ENCODE results near the gene MMAB.

MMAB gene

DNA sequence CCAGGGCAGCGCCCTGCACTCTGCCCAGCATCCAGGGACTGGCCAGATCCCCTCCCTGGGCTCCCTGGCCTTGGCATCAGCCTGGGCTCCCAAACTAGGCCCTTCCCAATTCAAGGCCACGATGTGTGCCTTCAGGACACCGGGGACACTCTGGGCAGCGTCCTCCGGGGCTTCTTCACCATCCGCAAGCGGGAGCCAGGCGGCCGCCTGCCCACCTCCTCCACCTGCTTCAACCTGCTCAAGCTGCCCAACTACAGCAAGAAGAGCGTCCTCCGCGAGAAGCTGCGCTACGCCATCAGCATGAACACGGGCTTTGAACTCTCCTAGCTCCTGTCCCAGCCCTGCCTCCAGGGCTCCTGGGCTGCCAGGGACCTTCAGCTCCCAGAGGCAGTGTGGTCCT, 38.8 kb downstream of the MMAB start:
- DNase-seq: no peak
- no peaks in the 10 kb centered on the region for H3K9me3 ChIP-seq (ENCODE audit: control insufficient read depth, low read length)
- no peak overlapping the region for H3K27ac ChIP-seq (ENCODE audit: insufficient read depth, low read length, poor library complexity, severe bottlenecking)
- no peaks in the 10 kb centered on the region for H3K27me3 ChIP-seq (replicated peaks; ENCODE audit: control insufficient read depth, insufficient read depth, low read length, poor library complexity, severe bottlenecking)
- no peaks in the 10 kb centered on the region for H3K4me1 ChIP-seq (ENCODE audit: control insufficient read depth, insufficient read depth, low read length, poor library complexity, severe bottlenecking)
- no peak overlapping the region for H3K4me3 ChIP-seq (ENCODE audit: insufficient read depth, low read depth, low read length, poor library complexity, severe bottlenecking)
- H3K36me3 ChIP-seq (ENCODE audit: control insufficient read depth, insufficient read depth, low read length): peaks cover 31% of the 10 kb centered on the region

DNA sequence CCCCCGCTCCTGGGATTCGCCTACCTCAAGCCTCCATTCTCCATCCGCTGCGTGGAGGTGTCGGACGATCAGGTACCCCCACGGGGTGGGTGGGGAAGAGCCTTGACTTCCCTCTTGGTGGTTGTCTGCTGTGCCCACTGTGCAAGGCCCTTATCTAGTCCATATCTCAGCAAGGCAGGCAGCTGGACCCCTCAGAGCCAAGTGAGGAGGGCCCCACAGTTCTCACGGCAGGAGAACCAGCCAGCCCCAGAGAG, 39.9 kb downstream of the MMAB start:
- H3K27me3 ChIP-seq (replicated peaks; ENCODE audit: control insufficient read depth, insufficient read depth, low read length, poor library complexity, severe bottlenecking): no peaks in the 10 kb centered on the region
- H3K9me3 ChIP-seq (ENCODE audit: control insufficient read depth, low read length): no peaks in the 10 kb centered on the region
- peaks cover 37% of the 10 kb centered on the region for H3K36me3 ChIP-seq (ENCODE audit: control insufficient read depth, insufficient read depth, low read length)
- no peaks in the 10 kb centered on the region for H3K4me1 ChIP-seq (ENCODE audit: control insufficient read depth, insufficient read depth, low read length, poor library complexity, severe bottlenecking)
- no peak overlapping the region for H3K4me3 ChIP-seq (ENCODE audit: insufficient read depth, low read depth, low read length, poor library complexity, severe bottlenecking)
- no peak overlapping the region for H3K27ac ChIP-seq (ENCODE audit: insufficient read depth, low read length, poor library complexity, severe bottlenecking)
- no peak for DNase-seq

DNA sequence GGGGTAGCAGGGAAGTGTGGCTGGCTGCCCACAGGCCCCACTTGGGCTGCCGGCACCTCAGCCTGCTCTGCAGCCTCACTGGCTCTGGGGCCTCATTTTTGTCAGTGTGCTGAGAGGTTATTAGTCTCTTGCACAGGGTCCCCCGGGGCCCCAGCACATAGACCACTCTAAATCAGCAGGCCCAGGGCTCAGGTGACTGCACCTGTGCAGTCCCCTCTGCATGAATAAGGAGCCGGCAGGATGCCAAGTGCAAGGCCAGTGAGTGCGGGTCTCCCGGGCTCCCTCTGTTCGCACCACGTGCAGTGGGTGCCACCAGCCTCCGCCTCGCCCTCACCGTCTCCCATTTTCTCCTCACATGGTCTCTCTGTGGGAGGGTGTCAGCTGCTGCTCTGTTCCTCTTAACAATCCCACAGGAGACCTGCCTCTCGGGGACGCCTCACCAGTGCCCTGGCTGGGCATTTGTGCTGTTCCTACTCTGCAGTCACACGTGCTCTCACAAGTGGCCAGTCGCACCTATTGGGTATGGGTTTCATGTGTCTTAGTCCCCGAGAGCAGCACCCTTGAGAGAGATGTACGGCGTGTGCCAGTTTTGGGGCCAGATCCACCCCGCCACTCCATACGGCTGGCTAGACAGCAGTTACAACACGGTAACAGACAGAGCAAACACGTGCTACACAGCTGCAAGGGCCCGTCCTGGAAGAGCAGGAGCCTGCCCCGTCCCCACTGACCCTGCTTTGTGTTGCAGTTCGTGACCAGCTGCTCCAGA, 40.4 kb downstream of the MMAB start:
- no peaks in the 10 kb centered on the region for H3K4me1 ChIP-seq (ENCODE audit: control insufficient read depth, insufficient read depth, low read length, poor library complexity, severe bottlenecking)
- H3K36me3 ChIP-seq (ENCODE audit: control insufficient read depth, insufficient read depth, low read length): peaks cover 37% of the 10 kb centered on the region
- no peak for DNase-seq
- no peak overlapping the region for H3K4me3 ChIP-seq (ENCODE audit: insufficient read depth, low read depth, low read length, poor library complexity, severe bottlenecking)
- H3K27me3 ChIP-seq (replicated peaks; ENCODE audit: control insufficient read depth, insufficient read depth, low read length, poor library complexity, severe bottlenecking): no peaks in the 10 kb centered on the region
- no peaks in the 10 kb centered on the region for H3K9me3 ChIP-seq (ENCODE audit: control insufficient read depth, low read length)
- no peak overlapping the region for H3K27ac ChIP-seq (ENCODE audit: insufficient read depth, low read length, poor library complexity, severe bottlenecking)

DNA sequence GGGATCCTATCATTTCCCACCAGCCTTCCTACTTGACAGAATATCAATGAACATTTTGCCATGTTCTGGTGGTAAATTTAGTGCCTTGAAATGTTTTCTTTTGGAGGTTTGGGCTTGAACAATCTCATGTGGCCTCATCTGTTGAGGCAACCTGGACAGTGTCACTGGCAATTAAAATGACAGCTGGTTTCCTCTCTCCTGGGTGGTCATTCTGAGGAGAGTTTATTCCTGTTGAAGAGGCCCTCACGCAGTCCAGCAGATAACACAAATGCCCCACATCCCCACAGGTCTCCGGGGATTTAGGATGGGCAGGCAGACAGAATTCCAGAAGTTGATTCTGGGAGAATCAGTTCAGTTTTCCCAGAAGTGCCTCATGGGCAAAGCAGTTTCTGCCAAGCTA, 41.9 kb downstream of the MMAB start:
- DNase-seq: no peak
- H3K27ac ChIP-seq (ENCODE audit: insufficient read depth, low read length, poor library complexity, severe bottlenecking): no peak overlapping the region
- no peaks in the 10 kb centered on the region for H3K4me1 ChIP-seq (ENCODE audit: control insufficient read depth, insufficient read depth, low read length, poor library complexity, severe bottlenecking)
- no peak overlapping the region for H3K4me3 ChIP-seq (ENCODE audit: insufficient read depth, low read depth, low read length, poor library complexity, severe bottlenecking)
- H3K36me3 ChIP-seq (ENCODE audit: control insufficient read depth, insufficient read depth, low read length): peaks cover 48% of the 10 kb centered on the region
- no peaks in the 10 kb centered on the region for H3K9me3 ChIP-seq (ENCODE audit: control insufficient read depth, low read length)
- no peaks in the 10 kb centered on the region for H3K27me3 ChIP-seq (replicated peaks; ENCODE audit: control insufficient read depth, insufficient read depth, low read length, poor library complexity, severe bottlenecking)

DNA sequence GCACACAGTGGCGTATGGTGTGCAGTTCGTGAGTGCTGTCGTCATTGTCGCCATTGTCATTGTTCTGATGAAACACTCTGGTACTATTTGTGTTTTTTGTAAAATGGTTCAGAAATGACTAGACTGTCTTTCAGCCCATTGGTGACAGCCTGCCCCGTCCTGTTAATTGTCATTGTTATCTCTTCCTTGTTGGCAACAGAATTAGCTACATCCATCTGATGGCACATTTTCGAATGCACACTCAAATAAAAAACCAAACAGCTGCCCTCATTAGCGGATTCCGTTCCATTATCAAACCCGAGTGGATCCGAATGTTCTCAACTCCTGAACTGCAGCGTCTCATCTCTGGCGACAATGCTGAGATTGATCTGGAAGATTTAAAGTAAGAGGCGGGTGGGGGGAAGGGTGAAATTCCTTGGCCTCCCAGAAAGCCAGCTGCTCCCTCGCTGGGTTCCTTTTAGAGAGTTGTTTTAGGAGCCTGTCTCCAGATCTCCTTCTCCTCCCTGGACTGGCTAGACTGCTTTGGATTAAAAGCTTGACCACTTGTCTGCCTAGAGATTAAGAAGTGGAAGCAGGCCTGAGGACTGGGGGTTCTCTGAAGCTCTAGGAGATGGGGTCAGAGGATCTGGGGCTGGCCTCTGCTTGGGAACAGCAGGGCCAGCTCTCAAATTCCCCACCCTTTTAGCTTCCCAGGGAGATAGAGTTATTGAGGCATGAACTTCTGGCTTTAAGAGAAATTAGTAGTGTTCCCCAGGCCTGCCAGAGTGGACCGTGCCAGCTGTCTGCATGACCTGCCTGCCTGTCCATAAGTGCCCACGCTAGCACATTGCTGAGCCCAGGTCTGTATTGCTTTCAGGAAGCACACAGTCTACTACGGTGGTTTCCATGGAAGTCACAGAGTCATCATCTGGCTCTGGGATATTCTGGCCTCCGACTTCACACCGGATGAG, 43.3 kb downstream of the MMAB start:
- Histone ChIP-seq H3K4me3 (ENCODE audit: insufficient read depth, low read depth, low read length, poor library complexity, severe bottlenecking) (no peak overlapping the region), H3K27me3 (replicated peaks; ENCODE audit: control insufficient read depth, insufficient read depth, low read length, poor library complexity, severe bottlenecking) (no peaks in the 10 kb centered on the region), H3K9me3 (ENCODE audit: control insufficient read depth, low read length) (no peaks in the 10 kb centered on the region), H3K27ac (ENCODE audit: insufficient read depth, low read length, poor library complexity, severe bottlenecking) (no peak overlapping the region), H3K4me1 (ENCODE audit: control insufficient read depth, insufficient read depth, low read length, poor library complexity, severe bottlenecking) (no peaks in the 10 kb centered on the region), H3K36me3 (ENCODE audit: control insufficient read depth, insufficient read depth, low read length) (peaks cover 56% of the 10 kb centered on the region)
- no peak for DNase-seq

DNA sequence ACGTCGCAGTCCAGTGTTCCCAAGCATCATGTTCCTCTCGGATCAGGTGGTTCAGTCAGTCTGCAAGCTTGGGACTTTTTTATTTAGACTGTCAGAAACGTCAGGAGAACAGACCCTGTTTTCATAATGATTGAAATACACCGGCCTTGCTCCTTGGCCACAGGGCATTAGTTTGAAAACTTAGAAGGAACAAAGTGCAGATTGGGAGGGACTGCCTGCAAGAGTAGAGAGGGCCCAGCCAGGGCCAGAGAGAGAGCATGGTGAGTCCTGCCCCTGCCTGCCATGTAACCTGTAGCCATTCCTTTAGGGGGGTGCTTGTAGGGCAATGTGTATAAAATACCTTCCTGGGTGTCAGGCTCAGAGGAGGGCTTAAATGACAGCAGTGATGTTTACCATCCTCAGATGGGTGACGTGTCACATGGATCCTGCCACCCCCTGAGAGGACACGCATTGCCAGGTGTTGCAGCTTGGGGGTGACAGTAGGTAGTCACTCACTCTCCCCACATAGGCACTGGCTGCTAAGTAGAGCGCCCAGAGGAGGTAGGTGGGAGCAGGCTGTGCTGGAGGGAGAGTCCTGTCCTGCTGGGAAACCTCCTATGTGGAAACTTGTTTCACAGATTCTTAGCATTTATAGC, 45.7 kb downstream of the MMAB start:
- Histone ChIP-seq H3K4me3 (ENCODE audit: insufficient read depth, low read depth, low read length, poor library complexity, severe bottlenecking) (no peak overlapping the region), H3K36me3 (ENCODE audit: control insufficient read depth, insufficient read depth, low read length) (peaks cover 69% of the 10 kb centered on the region), H3K27ac (ENCODE audit: insufficient read depth, low read length, poor library complexity, severe bottlenecking) (no peak overlapping the region), H3K9me3 (ENCODE audit: control insufficient read depth, low read length) (no peaks in the 10 kb centered on the region), H3K27me3 (replicated peaks; ENCODE audit: control insufficient read depth, insufficient read depth, low read length, poor library complexity, severe bottlenecking) (no peaks in the 10 kb centered on the region), H3K4me1 (ENCODE audit: control insufficient read depth, insufficient read depth, low read length, poor library complexity, severe bottlenecking) (no peaks in the 10 kb centered on the region)
- no peak for DNase-seq

DNA sequence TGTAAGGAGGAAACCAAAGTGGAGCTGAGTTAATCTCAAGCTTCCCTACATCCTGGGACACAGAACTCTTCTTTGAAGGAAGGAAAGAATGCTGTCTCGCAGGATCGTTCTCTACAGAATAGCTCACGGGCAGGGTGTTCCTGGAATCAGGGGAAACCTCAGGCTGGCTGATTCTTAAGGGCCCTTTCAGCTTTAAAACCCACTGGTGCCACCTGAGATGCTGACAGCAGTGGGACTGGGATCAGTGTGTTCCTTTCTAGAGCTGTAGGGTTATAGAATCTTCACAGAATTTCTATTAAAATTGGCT, 48.1 kb downstream of the MMAB start:
- no peak for DNase-seq
- no peaks in the 10 kb centered on the region for H3K9me3 ChIP-seq (ENCODE audit: control insufficient read depth, low read length)
- no peaks in the 10 kb centered on the region for H3K4me1 ChIP-seq (ENCODE audit: control insufficient read depth, insufficient read depth, low read length, poor library complexity, severe bottlenecking)
- H3K4me3 ChIP-seq (ENCODE audit: insufficient read depth, low read depth, low read length, poor library complexity, severe bottlenecking): no peak overlapping the region
- H3K36me3 ChIP-seq (ENCODE audit: control insufficient read depth, insufficient read depth, low read length): peaks cover 78% of the 10 kb centered on the region
- no peaks in the 10 kb centered on the region for H3K27me3 ChIP-seq (replicated peaks; ENCODE audit: control insufficient read depth, insufficient read depth, low read length, poor library complexity, severe bottlenecking)
- H3K27ac ChIP-seq (ENCODE audit: insufficient read depth, low read length, poor library complexity, severe bottlenecking): no peak overlapping the region

DNA sequence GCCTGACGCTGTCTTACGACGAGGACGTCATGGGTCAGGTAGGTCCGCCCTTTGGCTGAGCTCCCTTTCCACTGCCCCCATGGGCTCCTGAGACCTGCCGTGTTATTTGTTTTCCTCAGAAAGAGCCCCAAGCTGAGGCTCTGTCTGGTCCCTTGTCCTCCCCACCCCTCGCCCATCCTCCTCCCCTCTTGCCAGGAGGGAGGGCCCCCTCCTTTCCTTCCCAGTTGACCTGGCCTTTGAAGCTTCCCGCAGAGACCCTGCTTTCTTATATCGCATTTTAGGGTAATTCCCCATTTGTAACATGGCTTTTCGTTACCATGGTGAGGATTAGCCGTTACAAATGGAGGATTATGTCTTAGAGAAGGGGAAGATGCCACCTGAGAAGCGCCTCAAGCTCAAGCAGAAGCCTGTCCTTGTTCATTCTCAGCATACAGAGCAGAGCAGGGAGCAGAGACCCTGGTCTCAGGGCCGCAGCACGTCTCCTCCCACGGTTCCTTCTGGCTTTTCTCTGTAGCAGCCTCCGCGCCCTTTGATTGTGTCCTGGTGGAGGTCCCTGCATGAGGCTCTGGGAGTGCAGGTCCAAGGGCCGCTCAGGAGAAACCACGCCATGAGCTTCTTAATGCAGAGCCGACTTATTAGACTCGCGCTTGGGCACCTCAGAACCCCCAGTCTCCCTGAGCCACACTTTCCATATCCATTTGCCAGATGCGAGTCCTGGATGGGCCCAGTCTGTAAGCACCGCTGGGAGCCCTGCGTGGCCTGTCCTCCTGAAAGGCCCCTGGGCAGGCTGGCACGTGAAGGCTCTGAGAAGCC, 48.6 kb downstream of the MMAB start:
- H3K27me3 ChIP-seq (replicated peaks; ENCODE audit: control insufficient read depth, insufficient read depth, low read length, poor library complexity, severe bottlenecking): no peaks in the 10 kb centered on the region
- H3K27ac ChIP-seq (ENCODE audit: insufficient read depth, low read length, poor library complexity, severe bottlenecking): no peak overlapping the region
- DNase-seq: no peak
- no peak overlapping the region for H3K4me3 ChIP-seq (ENCODE audit: insufficient read depth, low read depth, low read length, poor library complexity, severe bottlenecking)
- peaks cover 78% of the 10 kb centered on the region for H3K36me3 ChIP-seq (ENCODE audit: control insufficient read depth, insufficient read depth, low read length)
- H3K9me3 ChIP-seq (ENCODE audit: control insufficient read depth, low read length): no peaks in the 10 kb centered on the region
- H3K4me1 ChIP-seq (ENCODE audit: control insufficient read depth, insufficient read depth, low read length, poor library complexity, severe bottlenecking): no peaks in the 10 kb centered on the region

DNA sequence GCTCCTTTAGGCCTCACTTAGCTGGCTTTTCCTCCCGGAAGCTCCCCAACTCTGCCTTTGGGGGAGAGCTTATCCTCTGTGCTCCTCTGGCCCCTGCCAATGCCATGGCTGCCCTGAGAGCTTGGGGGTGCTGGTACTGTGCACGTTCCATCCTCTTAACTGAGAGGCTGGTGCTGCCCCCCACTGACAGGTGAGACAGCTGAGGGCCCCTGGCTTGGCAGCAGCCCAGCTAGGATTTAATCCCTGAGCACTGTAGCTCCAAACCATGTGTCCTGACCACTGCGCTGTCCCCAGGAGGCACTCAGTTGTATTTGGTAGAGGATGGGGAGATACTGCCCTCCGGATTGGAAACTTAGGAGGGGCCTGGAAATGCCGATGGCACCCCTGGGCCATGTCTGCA, 49.8 kb downstream of the MMAB start:
- peaks cover 74% of the 10 kb centered on the region for H3K36me3 ChIP-seq (ENCODE audit: control insufficient read depth, insufficient read depth, low read length)

More for the DNA sequence above, 49.8 kb downstream of the MMAB start:
- Histone ChIP-seq H3K9me3 (ENCODE audit: control insufficient read depth, low read length) (no peaks in the 10 kb centered on the region), H3K27ac (ENCODE audit: insufficient read depth, low read length, poor library complexity, severe bottlenecking) (no peak overlapping the region), H3K4me3 (ENCODE audit: insufficient read depth, low read depth, low read length, poor library complexity, severe bottlenecking) (no peak overlapping the region), H3K4me1 (ENCODE audit: control insufficient read depth, insufficient read depth, low read length, poor library complexity, severe bottlenecking) (no peaks in the 10 kb centered on the region), H3K27me3 (replicated peaks; ENCODE audit: control insufficient read depth, insufficient read depth, low read length, poor library complexity, severe bottlenecking) (no peaks in the 10 kb centered on the region)
- no peak for DNase-seq
